22Rv1 (cell line): ENCODE data around the gene SIPA1L3.

Experiments
- ZFX ChIP-seq: fragments of 450-650 bp; IDR thresholded peaks from 2 replicates; pipeline ENCODE4 v1.6.1; 2017; ENCODE audit warnings: antibody characterized with exemption, borderline replicate concordance
- TF ChIP-seq, protein P1 (sequence below): fragments of 450-650 bp; IDR thresholded peaks from 2 replicates; pipeline ENCODE4 v1.5.1; 2017; ENCODE audit warnings: mild to moderate bottlenecking

DNA sequence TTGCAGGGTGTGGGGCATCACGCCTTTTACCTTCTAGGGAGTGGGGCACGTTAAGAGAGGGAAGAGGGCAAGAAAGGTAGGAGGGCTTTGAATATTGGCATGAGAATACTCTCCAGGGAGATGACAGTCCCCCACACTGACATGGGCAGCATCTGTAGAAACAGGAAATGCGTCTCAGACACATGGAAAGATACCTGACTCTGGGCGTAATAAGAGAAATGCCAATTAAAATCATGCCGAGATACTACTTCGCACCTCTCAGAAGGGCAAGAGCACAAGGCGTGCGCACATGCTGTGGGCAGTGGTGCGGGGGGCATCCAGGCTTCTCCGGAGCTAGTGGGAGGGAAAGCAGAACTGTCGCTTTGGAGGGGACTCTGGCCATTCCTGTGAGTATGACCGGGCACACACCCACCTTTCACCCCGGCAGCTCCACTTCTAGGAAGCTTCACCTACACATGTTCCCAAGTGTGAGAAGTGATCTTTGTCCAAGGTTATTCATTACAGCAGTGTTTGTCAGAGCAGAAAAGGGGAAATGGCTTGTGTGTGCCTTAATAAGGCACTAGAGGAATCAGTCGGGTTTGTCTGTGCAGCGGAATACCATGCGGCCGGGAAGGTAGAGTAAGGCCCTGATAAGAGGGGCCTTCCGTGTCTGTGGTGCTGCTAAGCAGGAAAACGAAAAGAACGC, 99.5 kb downstream of the SIPA1L3 start:
- TF ChIP-seq, protein P1, sequence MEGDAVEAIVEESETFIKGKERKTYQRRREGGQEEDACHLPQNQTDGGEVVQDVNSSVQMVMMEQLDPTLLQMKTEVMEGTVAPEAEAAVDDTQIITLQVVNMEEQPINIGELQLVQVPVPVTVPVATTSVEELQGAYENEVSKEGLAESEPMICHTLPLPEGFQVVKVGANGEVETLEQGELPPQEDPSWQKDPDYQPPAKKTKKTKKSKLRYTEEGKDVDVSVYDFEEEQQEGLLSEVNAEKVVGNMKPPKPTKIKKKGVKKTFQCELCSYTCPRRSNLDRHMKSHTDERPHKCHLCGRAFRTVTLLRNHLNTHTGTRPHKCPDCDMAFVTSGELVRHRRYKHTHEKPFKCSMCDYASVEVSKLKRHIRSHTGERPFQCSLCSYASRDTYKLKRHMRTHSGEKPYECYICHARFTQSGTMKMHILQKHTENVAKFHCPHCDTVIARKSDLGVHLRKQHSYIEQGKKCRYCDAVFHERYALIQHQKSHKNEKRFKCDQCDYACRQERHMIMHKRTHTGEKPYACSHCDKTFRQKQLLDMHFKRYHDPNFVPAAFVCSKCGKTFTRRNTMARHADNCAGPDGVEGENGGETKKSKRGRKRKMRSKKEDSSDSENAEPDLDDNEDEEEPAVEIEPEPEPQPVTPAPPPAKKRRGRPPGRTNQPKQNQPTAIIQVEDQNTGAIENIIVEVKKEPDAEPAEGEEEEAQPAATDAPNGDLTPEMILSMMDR, result no peak
- no peak for TF ChIP-seq ZFX
